Endothelial cell (in vitro differentiated cells): ENCODE results near the gene SPC24. TPM values are rescaled to one million over a fixed set of nuclear protein-coding genes. Genes with fewer than 3 reads are reported as not detected.
A peak's percentile ranks its signal among the peaks of the same experiment; 100 is the strongest.

Experiments used
- DNase-seq: peaks from one replicate; pipeline ENCODE4 v3.0.0; 2021; ENCODE audit warnings: low spot score
- H3K27ac Mint-ChIP-seq: one replicate; pipeline ENCODE4 v1.8.0; 2021; ENCODE audit warnings: mixed read lengths, inconsistent platforms; ENCODE audit not compliant: unreplicated experiment
- H3K27me3 Mint-ChIP-seq: one replicate; pipeline ENCODE4 v1.8.0; 2021; ENCODE audit warnings: mild to moderate bottlenecking, moderate library complexity, mixed read lengths, inconsistent platforms; ENCODE audit not compliant: unreplicated experiment
- H3K36me3 Mint-ChIP-seq: one replicate; pipeline ENCODE4 v1.8.0; 2021; ENCODE audit warnings: mild to moderate bottlenecking, low read depth, mixed read lengths, inconsistent platforms; ENCODE audit not compliant: unreplicated experiment
- H3K4me1 Mint-ChIP-seq: one replicate; pipeline ENCODE4 v1.8.0; 2021; ENCODE audit warnings: mild to moderate bottlenecking, mixed read lengths, inconsistent platforms; ENCODE audit not compliant: unreplicated experiment
- H3K4me3 Mint-ChIP-seq: one replicate; pipeline ENCODE4 v1.8.0; 2021; ENCODE audit warnings: mild to moderate bottlenecking, mixed read lengths, inconsistent platforms; ENCODE audit not compliant: unreplicated experiment
- H3K9me3 Mint-ChIP-seq: one replicate; pipeline ENCODE4 v1.8.0; 2021; ENCODE audit warnings: mixed read lengths, inconsistent platforms; ENCODE audit not compliant: unreplicated experiment
- total RNA-seq: library from RNA; stranded (reverse); fragmentation: NEBNext Ultra II Directional; extraction: Animal tissue kit (Norgen Biotek cat#: 25700); gene quantifications from one replicate; pipeline ENCODE4 v1.2.1, GENCODE V29; 2021; ENCODE audit not compliant: unreplicated experiment
- TF ChIP-seq, protein P1 (sequence below): fragments of 200-600 bp; sonication (generic); IDR thresholded peaks from one replicate; pipeline ENCODE4 v1.5.0; 2021; ENCODE audit warnings: antibody characterized with exemption; ENCODE audit not compliant: unreplicated experiment

The SPC24 gene
- total RNA-seq, 1 donor from 2014 or later: 17.0 TPM

DNA sequence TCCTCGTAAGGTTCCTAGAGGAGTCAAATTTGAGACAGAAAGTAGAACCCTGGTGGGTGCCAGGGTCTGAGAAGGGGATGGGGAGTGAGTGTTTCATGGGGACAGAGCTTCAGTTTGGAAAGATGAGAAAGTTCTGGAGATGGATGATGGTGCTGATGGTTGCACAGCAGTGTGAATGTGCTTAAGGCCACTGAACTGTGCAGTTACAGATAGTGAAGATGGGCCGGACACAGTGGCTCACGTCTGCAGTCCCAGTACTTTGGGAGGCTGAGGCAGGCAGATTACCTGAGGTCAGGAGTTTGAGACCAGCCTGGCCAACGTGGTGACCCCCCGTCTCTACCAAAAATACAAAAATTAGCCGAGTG lies 917 bp downstream of the SPC24 start:
- H3K9me3 Mint-ChIP-seq: no peaks in the 10 kb centered on the region
- TF ChIP-seq, protein P1, sequence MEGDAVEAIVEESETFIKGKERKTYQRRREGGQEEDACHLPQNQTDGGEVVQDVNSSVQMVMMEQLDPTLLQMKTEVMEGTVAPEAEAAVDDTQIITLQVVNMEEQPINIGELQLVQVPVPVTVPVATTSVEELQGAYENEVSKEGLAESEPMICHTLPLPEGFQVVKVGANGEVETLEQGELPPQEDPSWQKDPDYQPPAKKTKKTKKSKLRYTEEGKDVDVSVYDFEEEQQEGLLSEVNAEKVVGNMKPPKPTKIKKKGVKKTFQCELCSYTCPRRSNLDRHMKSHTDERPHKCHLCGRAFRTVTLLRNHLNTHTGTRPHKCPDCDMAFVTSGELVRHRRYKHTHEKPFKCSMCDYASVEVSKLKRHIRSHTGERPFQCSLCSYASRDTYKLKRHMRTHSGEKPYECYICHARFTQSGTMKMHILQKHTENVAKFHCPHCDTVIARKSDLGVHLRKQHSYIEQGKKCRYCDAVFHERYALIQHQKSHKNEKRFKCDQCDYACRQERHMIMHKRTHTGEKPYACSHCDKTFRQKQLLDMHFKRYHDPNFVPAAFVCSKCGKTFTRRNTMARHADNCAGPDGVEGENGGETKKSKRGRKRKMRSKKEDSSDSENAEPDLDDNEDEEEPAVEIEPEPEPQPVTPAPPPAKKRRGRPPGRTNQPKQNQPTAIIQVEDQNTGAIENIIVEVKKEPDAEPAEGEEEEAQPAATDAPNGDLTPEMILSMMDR: no peak
- peaks cover 6% of the 10 kb centered on the region for H3K36me3 Mint-ChIP-seq
- DNase-seq: no peak
- H3K27me3 Mint-ChIP-seq: peaks cover 9% of the 10 kb centered on the region
- peak overlapping the region; percentile 49 for H3K27ac Mint-ChIP-seq
- peak overlapping the region; percentile 88 for H3K4me3 Mint-ChIP-seq
- H3K4me1 Mint-ChIP-seq: peaks cover 12% of the 10 kb centered on the region

DNA sequence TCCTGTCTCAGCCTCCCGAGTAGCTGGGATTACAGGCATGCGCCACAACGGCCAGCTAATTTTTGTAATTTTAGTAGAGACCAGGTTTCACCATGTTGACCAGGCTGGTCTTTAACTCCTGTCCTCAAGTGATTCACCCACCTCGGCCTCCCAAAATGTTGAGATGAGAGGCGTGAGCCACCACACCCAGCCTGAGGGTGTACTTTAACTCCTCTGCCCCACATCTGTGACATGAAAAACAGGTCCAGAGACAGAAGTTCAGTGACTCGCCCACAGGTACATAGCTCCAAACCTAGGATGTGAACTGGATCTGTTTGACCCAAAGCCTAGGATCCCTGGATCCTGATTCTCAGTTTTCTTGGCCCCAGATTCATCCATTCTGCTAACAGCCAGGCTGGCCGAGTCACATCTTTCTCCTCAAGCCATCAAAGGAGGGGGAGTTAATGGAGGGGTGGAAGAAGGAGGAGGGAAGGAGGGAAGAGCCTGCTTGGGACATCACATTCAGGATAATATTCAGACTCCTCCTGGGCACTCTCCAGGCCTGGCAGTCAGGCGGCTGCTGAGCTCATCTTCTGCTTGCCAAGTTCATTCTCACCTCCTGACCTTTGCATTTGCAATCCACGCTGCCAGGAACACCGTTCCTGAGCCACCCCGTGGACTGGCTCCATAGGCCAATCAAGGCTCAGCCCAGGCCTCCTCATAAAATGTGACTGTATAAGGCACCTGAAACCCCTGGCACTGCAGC lies 3.1 kb downstream of the SPC24 start:
- H3K36me3 Mint-ChIP-seq: peaks cover 6% of the 10 kb centered on the region
- peaks cover 7% of the 10 kb centered on the region for H3K27me3 Mint-ChIP-seq
- TF ChIP-seq, protein P1: no peak
- H3K4me1 Mint-ChIP-seq: peaks cover 9% of the 10 kb centered on the region
- H3K27ac Mint-ChIP-seq: no peak overlapping the region
- no peak for DNase-seq
- H3K9me3 Mint-ChIP-seq: no peaks in the 10 kb centered on the region
- no peak overlapping the region for H3K4me3 Mint-ChIP-seq

GRCh38 chr19:11151181-11151580 lies 4.4 kb downstream of the SPC24 start:
- Mint-ChIP-seq H3K27me3 (peaks cover 7% of the 10 kb centered on the region), H3K27ac (no peak overlapping the region), H3K4me3 (no peak overlapping the region), H3K9me3 (no peaks in the 10 kb centered on the region), H3K36me3 (peaks cover 6% of the 10 kb centered on the region), H3K4me1 (peaks cover 9% of the 10 kb centered on the region)
- TF ChIP-seq, protein P1: no peak
- no peak for DNase-seq

GRCh38 chr19:11148001-11148400 lies 7.6 kb downstream of the SPC24 start:
- peaks cover 14% of the 10 kb centered on the region for H3K27me3 Mint-ChIP-seq

GRCh38 chr19:11145536-11145924 lies 10.1 kb downstream of the SPC24 start:
- peaks cover 7% of the 10 kb centered on the region for H3K27me3 Mint-ChIP-seq
- TF ChIP-seq, protein P1: no peak
- peak overlapping the region; percentile 42 for H3K27ac Mint-ChIP-seq
- H3K36me3 Mint-ChIP-seq: peaks cover 9% of the 10 kb centered on the region
- no peak overlapping the region for H3K4me3 Mint-ChIP-seq
- H3K4me1 Mint-ChIP-seq: peaks cover 15% of the 10 kb centered on the region
- no peak for DNase-seq
- H3K9me3 Mint-ChIP-seq: no peaks in the 10 kb centered on the region

More at GRCh38 chr19:11148001-11148400, 7.6 kb downstream of the SPC24 start:
- TF ChIP-seq, protein P1: no peak
- Mint-ChIP-seq H3K4me1 (peaks cover 12% of the 10 kb centered on the region), H3K4me3 (no peak overlapping the region), H3K27ac (no peak overlapping the region), H3K36me3 (peaks cover 9% of the 10 kb centered on the region), H3K9me3 (no peaks in the 10 kb centered on the region)
- DNase-seq: no peak
